ENCODE data around the gene MCM7.

- TF ChIP-seq POLR2A (IDR thresholded peaks at IDR 0.05; ENCODE audit: borderline replicate concordance, extremely low read depth, insufficient read depth, insufficient read length) (no peak), CTCF (IDR thresholded peaks at IDR 0.05 in 2 of 3, conservative IDR thresholded peaks at IDR 0.05 in 1 of 3; ENCODE audit: borderline replicate concordance in 1 of 3, insufficient read depth in 1 of 3, low read depth in 2 of 3, low read length in 2 of 3) (no peak), FOSL1 (IDR thresholded peaks at IDR 0.05; ENCODE audit: low read depth) (no peak), CEBPB (IDR thresholded peaks at IDR 0.05; ENCODE audit: low read depth) (no peak), ATF3 (IDR thresholded peaks at IDR 0.05) (no peak), YY1 (IDR thresholded peaks at IDR 0.05; ENCODE audit: extremely low read depth, insufficient replicate concordance, low read depth, low read length) (no peak), JUND (IDR thresholded peaks at IDR 0.05) (no peak), SP1 (IDR thresholded peaks at IDR 0.05; ENCODE audit: low read depth) (no peak), EZH2 (IDR thresholded peaks at IDR 0.05) (no peak)
Observed at GRCh38 chr7:100126239-100126930, 25.2 kb upstream of the MCM7 start.

Data from HCT116 (cell line).